Activated CD8-positive, alpha-beta memory T cell treated with anti-CD3 and anti-CD28 coated beads, Interleukin-2, amount 50 U/mL, for 4 hours (primary cell): ENCODE measurements around the gene NEURL3.

ENCODE experiments used
- DNase-seq: peaks from one replicate; pipeline ENCODE4 v3.0.0-alpha.2; 2020

NEURL3 gene

GRCh38 chr2:96539215-96539920 is 34.2 kb upstream of the NEURL3 start:
- no peak for DNase-seq

GRCh38 chr2:96538487-96539214 is 33.5 kb upstream of the NEURL3 start:
- peak; percentile 94 for DNase-seq

GRCh38 chr2:96537734-96538486 is 32.8 kb upstream of the NEURL3 start:
- peak; percentile 64 for DNase-seq

- peak; percentile 79 for DNase-seq
These were observed 32.0 kb upstream of the NEURL3 start for GRCh38 chr2:96537066-96537733.

GRCh38 chr2:96536445-96537065 is 31.4 kb upstream of the NEURL3 start, which contains the start of gene ARID5A:
TSS of gene ARID5A (plus strand) at chr2:96536752. CDS start at chr2:96536827, 75 bp downstream.
- DNase-seq, result peak; percentile 94

- no peak for DNase-seq
These were observed 30.2 kb upstream of the NEURL3 start for GRCh38 chr2:96535331-96535730.

GRCh38 chr2:96534701-96535181 is 29.6 kb upstream of the NEURL3 start:
- DNase-seq, result no peak

- no peak for DNase-seq
These were observed 29.0 kb upstream of the NEURL3 start for GRCh38 chr2:96534141-96534540.

GRCh38 chr2:96533292-96534073 is 28.3 kb upstream of the NEURL3 start:
- DNase-seq, result no peak

- DNase-seq, result no peak
These were observed 27.6 kb upstream of the NEURL3 start for GRCh38 chr2:96532641-96533291.

- DNase-seq, result peak; percentile 87
These were observed 26.8 kb upstream of the NEURL3 start for GRCh38 chr2:96531872-96532505.

- DNase-seq, result no peak
These were observed 26.2 kb upstream of the NEURL3 start for GRCh38 chr2:96531366-96531765.

GRCh38 chr2:96530474-96531357 is 25.6 kb upstream of the NEURL3 start:
- DNase-seq, result no peak

- no peak for DNase-seq
These were observed 24.9 kb upstream of the NEURL3 start for GRCh38 chr2:96530144-96530430.

GRCh38 chr2:96529376-96530143 is 24.4 kb upstream of the NEURL3 start:
- no peak for DNase-seq

GRCh38 chr2:96528700-96529375 is 23.7 kb upstream of the NEURL3 start:
- DNase-seq, result no peak

GRCh38 chr2:96528006-96528699 is 23.0 kb upstream of the NEURL3 start:
- peak; percentile 61 for DNase-seq
